Stimulated activated CD4-positive, alpha-beta T cell treated with anti-CD3 and anti-CD28 coated beads, Interleukin-2, amount 100 ng/mL, for 4 hours (primary cell): ENCODE measurements around the gene DHRS3.

Experiments used
- DNase-seq: peaks from one replicate; pipeline ENCODE4 v3.0.0-alpha.2; 2020; ENCODE audit warnings: low read depth

DHRS3 gene

DNA sequence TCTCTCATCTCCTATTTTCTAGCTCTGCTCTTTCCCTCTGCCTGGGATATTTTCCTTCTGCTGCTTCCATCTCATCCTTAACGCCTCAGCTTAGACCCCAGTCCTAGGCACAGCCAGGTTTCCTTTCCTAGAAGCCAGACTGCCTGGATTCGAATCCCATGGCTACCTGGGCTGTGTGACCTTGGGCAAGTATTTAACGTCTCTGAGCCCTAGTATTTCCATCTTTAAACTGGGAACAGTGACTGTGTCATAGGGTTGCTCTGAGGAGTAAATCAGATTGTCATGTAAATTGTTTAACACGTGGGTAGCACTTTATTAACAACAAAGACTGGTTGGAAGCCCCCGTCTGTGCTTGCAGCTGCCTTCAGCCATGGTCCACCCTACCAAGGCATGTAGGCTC, 18.4 kb downstream of the DHRS3 start:
- no peak for DNase-seq

DNA sequence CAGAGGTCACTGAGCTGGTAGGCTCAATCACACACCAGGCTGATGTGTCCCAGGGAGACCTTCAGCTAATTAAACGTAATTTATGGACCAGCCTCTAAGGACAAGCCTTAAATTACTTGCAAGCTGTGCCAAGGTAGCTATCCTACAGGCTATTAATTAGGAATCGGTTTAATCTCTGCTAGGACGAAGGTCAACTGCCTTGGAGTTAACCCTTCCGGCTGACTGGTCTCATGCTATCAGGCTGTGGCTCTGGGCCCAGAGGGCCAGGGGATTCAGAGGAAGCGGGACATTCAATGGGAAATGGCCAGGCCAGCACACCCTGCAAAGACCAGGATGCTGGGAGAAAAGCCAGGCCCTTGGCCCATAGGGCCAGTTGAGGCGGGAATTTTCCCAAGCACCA, 19.0 kb downstream of the DHRS3 start:
- DNase-seq = no peak

DNA sequence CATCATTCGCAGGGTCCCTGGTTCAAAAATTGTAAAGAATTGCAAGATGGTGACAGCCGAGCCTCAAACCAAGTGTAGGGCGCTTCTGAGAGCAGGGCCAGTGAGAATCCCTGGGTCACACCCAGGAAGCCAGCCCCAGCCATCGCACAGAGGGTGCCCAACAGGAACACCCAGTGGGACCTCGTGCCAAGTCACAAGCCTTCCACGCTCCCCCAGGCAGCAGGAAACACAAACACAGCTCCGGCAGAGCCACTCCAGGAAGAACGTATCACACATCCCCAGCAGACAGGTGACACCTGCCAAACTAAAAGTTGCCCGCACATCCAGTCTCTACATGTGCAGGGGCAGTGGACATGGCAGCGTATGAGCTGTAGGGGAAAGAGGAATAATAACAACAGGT, 20.2 kb downstream of the DHRS3 start:
- no peak for DNase-seq

DNA sequence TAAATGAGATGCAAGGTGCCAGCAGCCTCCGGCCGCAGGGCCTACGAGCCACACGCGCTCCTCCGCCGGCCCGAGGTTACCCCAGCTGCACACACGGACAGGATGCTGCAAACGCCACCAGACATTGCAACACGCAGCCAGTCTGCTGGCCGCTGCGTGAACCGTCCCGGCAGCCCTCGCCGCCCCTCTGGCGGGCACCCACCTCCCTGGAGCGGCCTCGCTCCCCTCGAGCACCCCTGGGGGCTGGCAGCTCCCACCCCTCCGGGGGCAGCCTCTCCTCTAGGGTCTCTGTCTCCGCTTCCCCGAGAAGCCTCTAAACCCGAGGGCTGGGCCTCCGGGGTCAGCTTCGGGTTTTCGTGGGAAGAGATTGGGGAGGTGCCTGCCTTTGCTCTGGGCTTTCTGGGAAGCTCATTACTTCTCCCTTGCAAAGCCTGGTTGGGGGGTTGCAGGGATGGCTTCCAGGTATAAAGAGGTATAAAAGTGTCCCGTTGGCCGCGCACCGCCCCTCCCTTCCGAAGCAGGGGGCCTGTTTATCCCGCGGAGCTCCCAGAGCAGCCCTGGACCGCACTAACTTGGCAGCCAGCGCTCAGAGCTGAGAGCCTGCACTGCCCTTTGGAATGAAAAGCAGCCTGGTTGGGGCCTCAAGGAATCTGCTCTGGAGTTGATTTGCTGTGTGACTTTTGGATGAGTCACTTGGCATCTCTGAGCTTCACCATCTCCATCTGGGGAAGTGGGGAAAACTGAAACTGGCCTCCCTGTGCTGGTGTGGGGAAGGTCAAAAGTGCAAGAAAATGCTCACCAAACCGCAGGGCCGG, 21.8 kb downstream of the DHRS3 start:
- no peak for DNase-seq

DNA sequence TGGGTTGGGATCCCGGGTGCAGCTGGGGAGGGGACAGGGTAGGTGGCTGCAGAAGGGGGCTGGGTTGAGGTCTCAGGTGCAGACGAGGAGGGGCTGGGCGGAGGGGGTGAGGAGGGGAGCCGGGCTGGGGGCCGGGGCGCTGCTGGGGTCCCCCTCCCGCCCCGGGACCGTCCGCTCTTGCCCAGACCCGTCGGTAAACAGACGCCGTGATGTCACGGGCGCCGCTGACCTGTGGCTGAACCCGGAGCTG, 22.3 kb downstream of the DHRS3 start:
- no peak for DNase-seq

DNA sequence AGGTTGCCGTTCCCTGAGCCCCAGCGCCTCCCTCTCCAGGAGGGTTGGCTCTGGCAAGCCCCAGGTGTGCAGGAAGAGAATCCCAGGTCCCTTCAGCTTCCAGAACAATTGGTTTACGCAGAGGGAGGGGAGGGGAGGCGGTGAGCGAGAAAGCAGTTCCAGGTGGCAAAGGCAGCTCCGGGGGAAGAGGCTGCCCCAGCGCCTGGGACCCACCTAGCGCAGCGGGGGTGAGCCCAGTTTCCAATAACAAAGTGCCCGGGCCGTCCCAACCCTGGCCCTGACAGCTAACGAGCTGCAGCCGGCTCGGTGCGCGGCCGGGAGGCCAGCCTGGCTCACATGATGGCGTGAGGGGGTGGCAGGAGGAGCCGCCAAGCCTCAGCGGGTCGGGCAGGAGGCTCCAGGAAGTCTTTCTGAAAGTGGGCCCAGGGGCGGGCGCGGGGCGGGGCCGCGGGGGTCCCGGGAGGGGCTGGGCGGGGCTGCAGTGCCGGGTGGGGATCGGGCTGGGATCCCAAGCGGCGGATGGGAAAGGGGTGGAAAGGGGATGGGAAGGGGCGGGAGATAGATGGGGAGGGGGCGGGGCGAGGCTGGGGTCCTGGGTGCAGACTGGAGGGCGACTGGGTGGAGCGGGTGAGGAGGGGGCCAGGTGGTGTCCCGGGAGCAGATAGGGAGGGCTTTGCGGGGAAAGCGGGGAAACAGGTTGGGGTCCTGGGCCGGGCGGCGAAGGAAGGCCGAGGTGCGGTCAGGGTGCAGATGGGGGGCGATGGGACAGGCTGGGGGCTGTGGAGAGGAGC, 22.8 kb downstream of the DHRS3 start:
- DNase-seq = no peak

DNA sequence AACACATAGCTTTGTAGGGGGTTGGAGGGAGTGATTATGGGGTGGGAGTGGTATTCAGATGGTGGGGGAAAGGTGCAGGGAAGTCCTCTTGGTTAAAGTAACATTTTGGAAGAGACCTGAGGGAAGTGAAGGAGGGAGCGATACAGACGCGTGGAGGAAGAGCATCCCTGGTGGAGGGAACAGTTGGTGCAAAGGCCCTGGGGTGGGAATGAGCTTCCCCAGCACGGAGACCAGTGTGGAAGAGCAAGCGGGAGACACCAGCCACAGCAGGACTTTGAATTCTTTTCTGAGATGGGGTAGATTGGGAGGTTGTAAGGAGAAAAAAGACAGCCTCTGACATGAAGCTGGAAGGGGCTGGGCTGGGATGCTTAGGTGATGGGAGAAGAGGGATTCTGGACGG, 23.5 kb downstream of the DHRS3 start:
- DNase-seq = no peak

DNA sequence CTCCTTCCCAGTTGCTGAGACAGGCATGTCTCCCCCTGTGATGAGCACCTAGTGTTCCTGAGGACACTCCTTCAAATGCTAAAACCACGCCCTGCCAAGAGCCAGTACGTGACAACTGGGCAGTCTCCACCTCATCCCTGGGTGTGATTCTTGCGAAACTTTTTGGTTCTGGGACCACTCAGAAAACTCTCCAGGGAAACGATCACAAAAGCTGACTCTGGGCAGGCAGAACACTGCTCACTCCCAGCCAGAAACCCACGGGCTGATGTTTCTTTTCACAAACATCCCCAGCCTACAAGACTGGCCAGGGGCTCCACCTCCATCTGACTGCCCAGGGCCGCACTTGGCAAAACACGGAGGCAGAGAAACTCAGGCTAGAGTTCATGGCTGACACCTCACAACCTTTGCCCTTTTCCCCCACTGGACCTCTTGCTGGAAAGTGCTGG, 24.4 kb downstream of the DHRS3 start:
- DNase-seq = no peak

DNA sequence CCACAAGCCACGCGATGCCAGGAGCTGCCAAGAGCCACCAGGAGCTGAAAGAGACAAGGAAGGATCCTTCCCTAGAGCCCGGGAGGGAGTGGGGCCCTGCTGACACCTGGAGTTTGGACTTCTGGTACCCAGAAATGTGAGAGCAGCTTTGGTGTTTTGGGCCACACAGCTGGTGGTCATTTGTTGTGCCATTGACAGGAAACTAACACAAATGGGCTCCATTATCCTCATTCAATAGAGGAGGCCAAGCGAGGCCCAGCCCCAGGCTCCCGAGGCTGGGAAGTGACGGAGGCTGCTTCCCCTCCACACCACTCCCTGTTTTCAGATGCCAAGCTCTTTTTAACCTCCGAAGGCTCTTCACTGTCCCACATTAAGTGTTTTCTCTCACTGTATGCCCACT, 25.5 kb downstream of the DHRS3 start:
- no peak for DNase-seq

DNA sequence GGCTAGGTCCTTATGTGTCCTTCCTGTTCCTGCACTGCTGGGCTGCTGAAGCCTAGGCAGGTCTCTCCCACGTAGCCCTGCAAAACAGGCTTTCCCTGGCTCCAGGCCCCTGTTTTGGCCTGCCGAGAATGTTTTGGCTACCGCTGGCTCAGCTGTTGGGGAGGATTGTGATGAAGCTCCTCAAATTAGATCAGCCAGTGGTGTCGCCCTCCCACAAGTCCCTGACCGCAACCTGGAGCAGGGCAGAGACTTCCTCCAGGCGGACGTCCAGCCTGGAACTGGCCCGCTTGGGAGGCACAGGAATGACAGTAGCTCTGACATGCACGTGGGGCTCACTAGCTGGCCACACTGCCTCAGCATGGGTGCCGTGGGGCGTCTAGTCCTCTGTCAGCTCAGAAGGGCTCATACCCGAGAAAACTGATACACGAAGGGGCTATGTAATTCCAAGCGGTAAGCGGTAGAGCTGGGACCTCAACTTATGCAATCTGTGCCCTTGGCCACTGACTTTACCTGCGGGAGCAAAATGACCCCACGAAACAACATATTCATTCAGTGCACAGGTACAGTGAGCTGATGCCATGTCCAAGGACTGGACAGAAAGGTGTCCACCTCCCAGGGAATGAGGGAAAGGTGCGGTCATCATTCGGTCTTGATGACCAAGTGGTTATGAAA, 26.6 kb downstream of the DHRS3 start:
- no peak for DNase-seq

DNA sequence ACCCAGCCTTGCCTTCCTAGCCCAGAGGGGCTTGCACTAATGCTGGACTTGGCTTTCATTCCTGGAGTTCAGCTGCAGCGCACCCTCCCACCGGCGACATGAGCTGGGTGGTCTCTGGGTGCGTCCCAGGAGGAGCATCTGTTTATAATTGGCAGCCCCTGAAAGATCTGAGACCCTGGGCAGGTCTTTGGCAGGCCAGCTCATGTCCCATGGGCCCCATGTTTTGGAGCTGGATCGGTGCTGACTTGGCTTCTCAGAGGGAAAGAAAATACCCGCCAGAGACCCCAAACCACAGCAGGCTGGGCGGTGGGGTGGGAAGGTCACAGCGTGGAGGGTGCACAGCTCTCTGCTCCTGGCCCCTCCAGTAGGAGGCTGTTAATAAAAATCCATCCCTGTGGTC, 29.3 kb downstream of the DHRS3 start:
- DNase-seq = no peak

DNA sequence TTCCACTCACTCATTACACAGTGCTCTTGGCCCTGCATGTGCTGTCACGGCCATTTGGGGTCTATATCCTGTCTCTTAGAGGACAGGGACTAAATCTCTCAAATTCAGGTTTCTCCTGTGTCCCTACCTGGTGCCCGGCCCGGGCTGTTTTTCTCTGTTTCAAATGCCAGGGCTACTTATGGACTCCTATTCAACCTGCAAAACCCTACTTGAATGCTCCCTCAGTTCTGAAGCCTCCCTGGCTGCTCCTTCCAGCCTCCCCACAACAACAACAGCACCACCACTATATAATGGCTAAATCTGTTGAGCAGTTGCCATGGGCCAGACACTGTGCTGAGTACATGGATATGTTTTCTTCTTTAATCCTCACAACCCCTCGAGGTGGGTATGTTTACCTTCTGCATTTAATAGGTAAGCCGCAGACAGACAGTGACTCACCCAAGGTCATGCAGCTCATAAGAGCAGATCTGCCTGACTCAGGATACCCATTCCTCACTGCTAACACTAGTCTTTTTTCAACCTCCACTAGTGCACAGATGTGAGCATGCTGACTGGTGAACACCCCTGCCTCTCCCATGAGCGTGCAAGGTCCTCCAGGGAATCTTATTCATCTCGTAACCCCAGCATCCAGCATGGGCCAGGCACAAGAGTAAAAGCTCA, 29.9 kb downstream of the DHRS3 start:
- DNase-seq = no peak

DNA sequence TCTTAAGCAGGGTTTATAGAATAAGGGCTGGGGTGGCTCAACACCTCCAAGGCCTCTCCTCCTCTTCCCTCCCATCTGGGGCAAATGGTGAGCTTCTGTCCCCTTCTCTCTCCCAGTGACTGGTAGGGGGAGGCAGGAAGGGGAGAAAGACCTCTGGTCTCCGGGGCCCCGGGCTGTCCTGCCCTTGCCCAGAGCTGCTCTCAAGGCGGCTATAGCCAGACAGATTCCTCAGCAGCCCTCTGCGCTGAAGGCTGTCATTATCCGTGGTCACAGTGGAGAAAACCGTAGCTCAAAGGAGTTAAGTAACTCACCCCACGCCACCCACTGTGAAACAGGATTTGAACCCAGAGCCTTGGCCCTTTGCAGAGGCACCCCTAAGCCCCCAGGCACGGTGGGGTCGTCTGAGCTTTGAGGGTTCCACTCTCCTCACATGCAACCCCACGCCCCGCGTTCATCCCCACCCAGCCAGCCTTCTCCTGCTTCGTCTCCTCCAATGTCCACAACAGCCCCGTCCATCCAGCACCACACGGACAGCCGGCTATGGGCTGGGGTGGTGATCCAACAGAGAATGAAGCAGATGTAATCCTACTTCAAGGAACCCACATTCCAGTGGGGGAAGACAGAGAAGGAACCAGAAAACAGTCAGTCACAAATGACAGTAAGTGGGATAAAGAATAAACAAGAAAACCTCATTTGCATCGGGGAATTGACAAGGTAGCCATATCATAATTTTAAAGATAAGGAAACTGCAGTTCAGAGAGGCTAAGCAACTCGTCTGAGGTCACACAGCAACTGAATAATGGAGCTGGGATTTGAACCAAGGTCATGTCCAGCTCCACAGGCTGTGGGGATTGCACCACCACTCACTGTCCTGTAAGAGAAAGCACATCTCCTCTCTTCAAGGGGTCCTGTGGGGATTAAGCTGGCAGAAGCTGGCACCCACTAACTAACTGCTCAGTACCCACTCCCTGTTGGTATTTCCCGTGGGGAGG, 31.8 kb downstream of the DHRS3 start:
- no peak for DNase-seq

DNA sequence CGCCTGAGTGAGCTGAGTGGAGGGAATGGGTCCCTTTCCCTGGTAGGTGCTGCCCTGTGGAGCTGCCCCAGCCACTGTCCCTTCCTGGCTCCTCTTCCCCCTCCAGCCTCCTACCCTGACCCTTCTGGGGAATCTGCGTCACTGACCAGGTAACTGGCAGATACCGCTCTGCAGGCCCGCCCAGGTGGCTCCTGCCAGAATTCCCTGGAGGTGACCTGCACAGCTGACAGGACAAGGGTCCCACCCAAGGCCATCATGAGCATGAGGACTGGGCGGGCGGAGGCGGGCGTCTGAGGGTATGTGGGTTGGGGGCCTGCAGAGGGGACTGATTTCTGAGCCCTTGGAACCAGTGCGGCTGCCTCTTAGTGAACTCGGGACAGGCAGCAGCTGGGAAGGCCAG, 32.5 kb downstream of the DHRS3 start:
- no peak for DNase-seq

DNA sequence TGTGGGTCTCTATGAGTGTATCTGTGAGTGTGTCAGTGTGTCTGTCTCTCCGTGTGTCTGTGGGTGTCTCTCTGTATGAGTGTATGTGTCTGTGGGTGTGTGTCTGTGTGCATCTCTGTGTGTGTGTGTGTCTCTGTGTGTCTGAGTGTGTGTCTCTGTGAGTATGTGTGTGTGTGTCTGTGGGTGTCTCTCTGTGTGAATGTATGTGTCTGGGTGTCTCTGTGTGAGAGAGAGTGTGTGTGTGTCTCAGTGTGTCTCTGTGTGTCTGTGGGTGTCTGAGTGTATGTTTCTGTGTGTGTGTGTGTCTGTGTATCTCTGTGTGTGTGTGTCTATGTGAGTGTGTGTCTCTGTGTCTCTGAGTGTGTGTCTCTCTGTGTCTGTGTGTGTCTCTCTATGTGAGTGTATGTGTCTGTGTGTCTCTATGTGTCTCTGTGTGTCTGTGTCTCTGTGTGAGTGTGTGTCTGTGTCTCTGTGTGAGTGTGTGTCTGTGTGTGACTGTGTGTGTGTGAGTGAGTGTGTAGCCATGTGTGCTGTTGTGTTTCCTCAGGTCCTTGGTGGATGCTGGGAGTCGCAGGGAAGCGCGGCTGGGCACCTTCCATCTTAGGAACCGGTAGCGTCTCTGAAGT, 33.0 kb downstream of the DHRS3 start:
- DNase-seq = no peak

DNA sequence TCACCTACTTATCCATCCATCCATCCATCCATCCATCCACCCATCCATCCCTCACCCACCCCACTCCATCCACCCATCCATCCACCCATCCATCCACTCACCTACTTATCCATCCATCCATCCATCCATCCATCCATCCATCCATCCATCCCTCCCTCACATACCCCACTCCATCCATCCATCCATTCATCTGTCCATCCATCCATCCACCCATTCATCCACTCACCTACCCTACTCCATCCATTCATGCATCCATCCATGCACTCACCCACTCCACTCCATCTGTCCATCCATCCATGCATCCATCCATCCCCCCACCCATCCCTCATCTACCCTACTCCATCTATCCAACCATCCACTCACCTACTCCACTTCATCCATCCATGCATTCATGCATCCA, 34.5 kb downstream of the DHRS3 start:
- DNase-seq = no peak

DNA sequence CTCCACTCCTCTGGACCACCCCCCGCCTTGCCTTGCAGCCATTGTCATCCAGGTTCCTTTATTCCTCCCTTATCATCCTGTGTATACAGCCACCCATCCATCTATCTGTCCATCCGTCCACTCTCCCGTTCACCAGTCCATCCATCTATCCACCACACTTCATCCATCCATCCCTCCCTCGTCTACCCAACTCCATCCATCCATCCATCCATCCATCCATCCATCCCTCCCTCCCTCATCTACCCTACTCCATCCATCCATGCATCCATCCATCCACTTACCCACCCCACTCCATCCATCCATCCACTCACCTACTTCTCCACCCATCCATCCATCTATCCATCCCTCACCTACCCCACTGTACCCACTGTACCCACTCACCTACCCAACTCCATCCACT, 35.4 kb downstream of the DHRS3 start:
- DNase-seq = no peak

DNA sequence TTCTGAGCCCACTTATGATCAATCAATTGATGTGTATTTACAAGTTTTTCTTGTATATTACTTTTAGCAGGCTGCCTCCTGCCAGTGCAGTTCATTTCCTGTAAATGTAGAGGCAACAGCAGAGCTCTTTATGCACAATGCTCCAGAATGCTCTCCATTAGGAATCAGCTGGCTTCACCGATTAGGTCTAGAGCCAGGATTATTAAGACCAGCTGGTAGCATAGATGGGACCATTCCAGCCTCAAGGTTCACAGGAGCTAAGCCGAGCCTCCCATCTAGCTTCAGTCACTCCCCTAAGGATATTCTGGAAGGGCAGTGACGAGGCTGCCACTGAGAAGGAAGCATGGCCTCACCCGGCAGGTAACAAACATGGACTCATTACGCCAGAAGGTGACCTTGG, 36.8 kb downstream of the DHRS3 start:
- DNase-seq = no peak

DNA sequence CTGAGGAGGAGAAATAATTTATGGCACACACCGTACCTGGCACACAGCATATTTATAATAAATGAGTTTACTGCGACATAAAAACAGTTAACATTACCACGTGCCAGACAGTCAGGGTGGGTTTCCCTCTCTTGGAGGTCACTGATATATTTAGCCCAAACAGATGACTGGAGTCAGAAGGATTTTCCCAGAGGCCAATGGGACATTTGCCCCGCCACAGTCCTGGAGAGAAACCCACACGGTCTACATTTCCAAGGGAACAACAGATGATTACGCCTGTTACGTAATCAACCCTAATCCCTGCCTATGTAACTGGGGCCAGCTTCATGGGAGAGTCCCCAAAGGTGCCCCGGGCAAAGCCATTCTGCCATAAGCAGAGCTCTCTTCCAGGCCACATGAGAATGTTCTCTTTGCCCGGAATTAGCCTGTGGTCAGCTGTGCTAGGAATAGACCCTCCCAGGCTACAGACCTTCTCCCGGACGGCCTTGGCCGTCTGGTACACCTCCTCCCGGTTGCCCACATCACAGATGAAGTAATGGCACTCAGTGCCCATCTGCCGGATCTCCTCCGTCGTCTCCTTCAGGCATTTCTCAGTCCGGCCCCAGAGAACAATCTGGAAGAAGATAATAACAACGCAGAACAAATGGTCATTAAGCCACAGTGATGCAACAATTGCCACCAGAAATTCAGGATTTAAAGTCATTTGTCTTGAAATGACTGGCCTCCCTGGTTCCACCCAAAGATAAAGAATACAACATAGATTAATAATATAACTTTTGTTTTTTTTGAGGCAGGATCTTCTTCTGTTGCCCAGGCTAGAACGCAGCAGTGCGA, 37.7 kb downstream of the DHRS3 start:
- DNase-seq = no peak

DNA sequence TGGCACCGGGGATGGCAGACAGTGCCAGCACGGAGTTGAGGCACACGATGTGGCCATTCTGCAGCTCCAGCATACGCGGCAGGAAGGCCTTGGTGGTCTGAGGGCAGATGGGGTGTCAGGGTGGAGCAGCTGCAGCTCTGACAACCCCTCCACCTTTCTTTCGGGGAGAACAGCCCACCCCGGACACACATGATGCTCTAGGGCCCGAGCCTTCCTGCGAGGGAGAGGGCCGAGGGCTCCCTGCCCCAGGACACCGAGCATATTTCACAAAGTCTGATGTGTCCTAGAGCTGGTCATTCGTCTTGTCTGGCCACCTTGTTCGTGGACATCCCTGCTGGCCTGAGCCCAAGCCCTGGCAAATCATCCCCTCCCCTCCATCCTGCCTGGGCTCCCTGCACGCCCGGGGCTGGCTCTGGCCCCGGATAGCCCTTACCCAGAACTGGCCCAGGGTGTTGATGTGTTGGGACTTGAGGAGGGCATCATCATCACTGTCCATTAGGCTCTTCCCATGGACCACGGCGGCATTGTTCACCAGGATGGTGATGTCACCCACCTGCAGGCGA, 39.1 kb downstream of the DHRS3 start:
- no peak for DNase-seq
